ENCODE data around the gene PDE2A.

DNA sequence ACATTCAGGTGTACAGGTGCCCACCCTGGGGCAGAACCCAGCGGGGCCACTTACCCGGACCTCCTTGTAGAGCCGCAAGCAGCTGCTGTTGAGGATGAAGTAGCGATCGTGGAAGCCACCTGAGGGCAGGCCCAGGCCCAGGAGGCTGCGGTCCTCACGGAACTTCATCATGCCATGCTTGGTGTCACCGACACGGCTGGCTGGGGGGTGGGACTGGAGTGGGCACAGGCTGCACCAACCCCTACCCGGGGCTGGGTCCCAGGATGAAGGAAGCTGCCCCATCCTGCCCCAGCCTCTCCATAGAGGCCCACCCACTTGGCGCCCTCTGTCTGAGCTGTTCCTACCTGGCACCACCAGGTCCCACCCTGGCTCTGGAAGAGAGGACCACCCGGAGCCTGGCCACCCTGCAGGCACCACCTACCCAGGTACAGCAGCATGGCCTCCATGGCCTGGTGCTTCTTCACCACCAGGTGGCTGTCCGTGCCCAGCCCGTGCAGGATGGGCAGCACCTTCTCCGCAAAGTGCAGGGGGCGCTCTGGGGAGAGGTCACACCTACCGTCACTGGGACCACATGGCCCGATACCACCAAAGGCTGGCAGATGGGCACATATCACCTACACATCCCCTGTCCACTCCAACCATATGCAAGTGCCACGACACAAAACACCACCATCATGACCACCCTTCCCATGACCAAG lies 19.2 kb upstream of the PDE2A start:
- TF ChIP-seq, protein P1, sequence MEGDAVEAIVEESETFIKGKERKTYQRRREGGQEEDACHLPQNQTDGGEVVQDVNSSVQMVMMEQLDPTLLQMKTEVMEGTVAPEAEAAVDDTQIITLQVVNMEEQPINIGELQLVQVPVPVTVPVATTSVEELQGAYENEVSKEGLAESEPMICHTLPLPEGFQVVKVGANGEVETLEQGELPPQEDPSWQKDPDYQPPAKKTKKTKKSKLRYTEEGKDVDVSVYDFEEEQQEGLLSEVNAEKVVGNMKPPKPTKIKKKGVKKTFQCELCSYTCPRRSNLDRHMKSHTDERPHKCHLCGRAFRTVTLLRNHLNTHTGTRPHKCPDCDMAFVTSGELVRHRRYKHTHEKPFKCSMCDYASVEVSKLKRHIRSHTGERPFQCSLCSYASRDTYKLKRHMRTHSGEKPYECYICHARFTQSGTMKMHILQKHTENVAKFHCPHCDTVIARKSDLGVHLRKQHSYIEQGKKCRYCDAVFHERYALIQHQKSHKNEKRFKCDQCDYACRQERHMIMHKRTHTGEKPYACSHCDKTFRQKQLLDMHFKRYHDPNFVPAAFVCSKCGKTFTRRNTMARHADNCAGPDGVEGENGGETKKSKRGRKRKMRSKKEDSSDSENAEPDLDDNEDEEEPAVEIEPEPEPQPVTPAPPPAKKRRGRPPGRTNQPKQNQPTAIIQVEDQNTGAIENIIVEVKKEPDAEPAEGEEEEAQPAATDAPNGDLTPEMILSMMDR (IDR thresholded peaks at IDR 0.05) = peak in 1 of 6 experiments; percentile 6
- no peak for TF ChIP-seq POLR2A (IDR thresholded peaks at IDR 0.05)

Data from upper lobe of left lung (tissue), 4 donors.